SU-DHL-6 (cell line): Measurements from ENCODE around the gene AKR1C3.

Source experiments
- H2AFZ ChIP-seq: fragments of 200-600 bp; sonication (generic); 2 replicates; pipeline ENCODE4 v1.6.1; 2014; ENCODE audit warnings: low read depth, mild to moderate bottlenecking, moderate library complexity, mixed read lengths, antibody characterized with exemption, low read length; ENCODE audit not compliant: severe bottlenecking
- H3F3A ChIP-seq: fragments of 200-600 bp; shearing (Covaris generic); 2 replicates; pipeline ENCODE4 v1.6.0; 2016; ENCODE audit warnings: antibody characterized with exemption, mild to moderate bottlenecking; ENCODE audit not compliant: insufficient read depth
- H3K27ac ChIP-seq: fragments of 200-600 bp; sonication (generic); 2 replicates; pipeline ENCODE4 v1.5.1; 2016; ENCODE audit warnings: low read depth, mild to moderate bottlenecking, low read length, moderate library complexity, mixed read lengths
- H3K27me3 ChIP-seq: fragments of 200-600 bp; sonication (generic), shearing (Covaris generic); 2 replicates; pipeline ENCODE4 v1.6.0; 2014; ENCODE audit warnings: mild to moderate bottlenecking, low read length
- H3K36me3 ChIP-seq: fragments of 200-600 bp; sonication (generic); 2 replicates; pipeline ENCODE4 v1.6.1; 2014; ENCODE audit warnings: mild to moderate bottlenecking, low read length, mixed read lengths
- H3K4me2 ChIP-seq: fragments of 300-600, 200-600 bp; shearing (Covaris generic), sonication (generic); 2 replicates; pipeline ENCODE4 v1.6.0; 2014; ENCODE audit warnings: low read length, low read depth, mild to moderate bottlenecking; ENCODE audit not compliant: poor library complexity, severe bottlenecking
- H3K4me3 ChIP-seq: fragments of 200-600 bp; sonication (generic); 2 replicates; pipeline ENCODE4 v1.5.1; 2014; ENCODE audit warnings: antibody characterized with exemption, low read length, mild to moderate bottlenecking, mixed read lengths; ENCODE audit not compliant: insufficient read depth, poor library complexity, severe bottlenecking
- H3K79me2 ChIP-seq: fragments of 200-600 bp; sonication (generic); 2 replicates; pipeline ENCODE4 v1.6.1; 2014; ENCODE audit warnings: mild to moderate bottlenecking, low read length, moderate library complexity; ENCODE audit not compliant: insufficient read depth
- H3K9ac ChIP-seq: fragments of 200-600 bp; sonication (generic); 2 replicates; pipeline ENCODE4 v1.7.0; 2014; ENCODE audit warnings: mild to moderate bottlenecking, low read length
- H3K9me2 ChIP-seq: fragments of 200-600 bp; sonication (generic); replicated peaks from 2 replicates; pipeline ENCODE4 v1.6.1; 2014; ENCODE audit warnings: low read length; ENCODE audit not compliant: insufficient read depth
- H3K9me3 ChIP-seq: fragments of 200-600 bp; sonication (generic); 2 replicates; pipeline ENCODE4 v1.6.1; 2014; ENCODE audit warnings: low read length, mixed read lengths; ENCODE audit not compliant: insufficient read depth
- H4K20me1 ChIP-seq: fragments of 200-600 bp; sonication (generic); 2 replicates; pipeline ENCODE4 v1.6.1; 2014; ENCODE audit warnings: low read depth, mild to moderate bottlenecking, antibody characterized with exemption, low read length, moderate library complexity, mixed read lengths
- CTCF ChIP-seq: fragments of 200-600 bp; sonication (generic); IDR thresholded peaks from one replicate; pipeline ENCODE4 v1.5.1; 2017; ENCODE audit warnings: antibody characterized with exemption, mild to moderate bottlenecking, low read length, moderate library complexity; ENCODE audit not compliant: insufficient read depth, poor library complexity, severe bottlenecking
- EZH2phosphoT487 ChIP-seq: fragments of 200-600 bp; sonication (generic), shearing (Covaris generic); conservative IDR thresholded peaks from 2 replicates; pipeline ENCODE4 v1.6.1; 2018; ENCODE audit warnings: mild to moderate bottlenecking, antibody characterized with exemption, low read length, moderate library complexity, mixed read lengths

Gene AKR1C3

GRCh38 chr10:5123886-5124285 lies 29.7 kb downstream of the AKR1C3 start:
- Histone ChIP-seq H4K20me1 (no peaks in the 10 kb centered on the region), H3K9me2 (no peaks in the 10 kb centered on the region), H3K79me2 (no peaks in the 10 kb centered on the region), H2AFZ (no peak overlapping the region), H3K4me3 (no peak overlapping the region), H3K36me3 (no peaks in the 10 kb centered on the region), H3K4me2 (no peak overlapping the region), H3K27ac (no peak overlapping the region), H3K9me3 (no peaks in the 10 kb centered on the region; the same call in 1 of the 2 replicates), H3K9ac (no peak overlapping the region), H3F3A (no peaks in the 10 kb centered on the region), H3K27me3 (no peaks in the 10 kb centered on the region)
- TF ChIP-seq CTCF (no peak), EZH2phosphoT487 (no peak)

DNA sequence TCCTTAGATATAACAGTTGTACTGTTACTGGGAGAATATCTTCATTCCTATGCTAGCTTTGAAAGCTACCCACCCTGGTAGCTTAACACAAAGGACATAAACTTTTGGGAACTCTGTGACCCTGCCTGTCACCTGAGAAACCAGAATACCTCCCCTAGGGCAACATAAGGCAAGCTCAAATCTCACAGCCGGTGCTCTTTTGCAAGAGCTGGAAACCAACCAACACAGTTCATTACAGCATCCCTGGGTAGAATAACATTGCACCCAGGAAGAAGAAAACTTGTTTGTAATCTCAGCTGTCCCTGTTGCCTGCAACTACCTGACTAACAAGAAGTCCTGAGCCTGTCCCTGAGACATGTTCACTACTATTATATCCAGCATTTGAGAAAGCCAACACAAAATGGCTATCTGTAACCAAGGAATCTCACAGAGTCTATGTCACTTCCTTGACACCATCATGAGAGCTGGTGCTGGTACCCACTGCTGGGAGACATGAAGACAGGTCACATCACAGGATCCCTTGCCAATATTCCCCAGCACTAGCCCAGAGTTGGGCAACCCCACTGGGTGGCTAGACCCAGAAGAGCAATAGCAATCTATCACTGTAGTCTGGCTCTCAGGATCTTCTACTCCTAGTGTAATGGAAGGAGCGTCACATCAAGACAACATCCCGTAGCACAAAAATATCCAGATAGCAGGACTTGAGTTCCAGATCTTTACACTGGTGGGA lies 31.3 kb downstream of the AKR1C3 start:
- TF ChIP-seq EZH2phosphoT487 = no peak
- no peak for TF ChIP-seq CTCF
- H3K9ac ChIP-seq = no peak overlapping the region
- no peak overlapping the region for H3K4me3 ChIP-seq
- no peaks in the 10 kb centered on the region for H3K9me2 ChIP-seq
- no peaks in the 10 kb centered on the region for H3F3A ChIP-seq
- H3K36me3 ChIP-seq = no peaks in the 10 kb centered on the region
- H3K79me2 ChIP-seq = no peaks in the 10 kb centered on the region
- no peaks in the 10 kb centered on the region for H3K27me3 ChIP-seq
- no peak overlapping the region for H3K27ac ChIP-seq
- H3K4me2 ChIP-seq = no peak overlapping the region
- H2AFZ ChIP-seq = no peak overlapping the region
- no peaks in the 10 kb centered on the region; the same call in 1 of the 2 replicates for H3K9me3 ChIP-seq
- no peaks in the 10 kb centered on the region for H4K20me1 ChIP-seq

DNA sequence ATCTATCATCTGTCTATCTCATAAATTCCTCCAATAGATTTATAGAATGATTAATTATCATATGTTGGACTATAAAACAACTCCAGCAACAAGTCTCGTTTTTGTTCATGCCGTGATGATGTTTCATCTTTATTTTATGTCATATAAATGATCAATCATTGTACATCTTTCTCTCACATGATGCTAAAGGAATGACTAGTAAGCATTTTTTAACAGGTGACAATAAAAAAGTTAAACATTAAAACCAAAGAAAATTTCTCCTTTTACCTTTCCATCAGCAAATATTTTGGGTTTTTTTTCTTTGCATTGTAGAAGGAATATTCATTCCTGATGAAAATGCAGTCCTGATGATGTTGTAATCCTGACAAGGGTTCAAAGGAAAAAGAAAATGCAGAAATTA lies 41.4 kb downstream of the AKR1C3 start:
- Histone ChIP-seq H3K36me3 (no peaks in the 10 kb centered on the region), H3K4me2 (no peak overlapping the region), H3K79me2 (no peaks in the 10 kb centered on the region), H3K27me3 (no peaks in the 10 kb centered on the region), H3K9me2 (no peaks in the 10 kb centered on the region), H3K9me3 (0 out of 2 replicates have a peak, but pooled peaks cover 5% of the 10 kb centered on the region), H3F3A (no peaks in the 10 kb centered on the region), H3K4me3 (no peak overlapping the region), H2AFZ (no peak overlapping the region), H3K9ac (no peak overlapping the region), H3K27ac (no peak overlapping the region), H4K20me1 (no peaks in the 10 kb centered on the region)
- TF ChIP-seq CTCF (no peak), EZH2phosphoT487 (no peak)
